IPS-11a (cell line): ENCODE data around the gene C1orf226.

Source experiments
- H3K4me3 ChIP-seq: one replicate; pipeline ENCODE4 v1.5.1; 2013; ENCODE audit warnings: low read depth, low read length, control low read depth

Gene C1orf226

DNA sequence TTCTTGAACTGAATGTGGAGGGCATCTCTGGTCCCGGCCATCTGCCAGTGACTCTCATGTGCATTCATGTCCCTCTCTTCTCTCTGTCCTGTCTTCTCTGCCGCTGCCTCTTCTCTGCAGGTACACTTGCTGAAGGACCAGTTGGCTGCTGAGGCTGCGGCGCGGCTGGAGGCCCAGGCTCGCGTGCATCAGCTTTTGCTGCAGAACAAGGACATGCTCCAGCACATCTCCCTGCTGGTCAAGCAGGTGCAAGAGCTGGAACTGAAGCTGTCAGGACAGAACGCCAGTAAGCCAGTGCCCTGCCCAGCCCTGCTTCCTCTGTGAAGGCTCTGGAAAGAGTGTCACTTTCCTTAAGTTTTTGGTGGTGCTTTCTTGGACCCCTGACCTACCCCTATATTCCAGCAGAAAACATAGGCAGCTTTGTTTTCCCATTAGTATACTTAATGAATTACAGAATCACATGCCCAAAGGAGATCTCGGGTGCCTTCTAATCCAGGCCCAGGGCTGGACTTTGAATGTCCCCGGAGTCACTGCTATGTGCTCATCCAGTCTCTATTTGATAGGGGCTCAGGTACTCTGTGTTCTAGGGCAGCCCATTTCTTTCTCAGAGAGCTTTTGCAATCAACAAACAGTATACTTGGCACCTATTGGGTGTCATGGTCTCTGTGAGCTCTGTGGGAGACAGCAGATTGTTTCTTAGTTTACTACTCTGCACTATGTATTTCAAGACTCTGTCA is 16.1 kb upstream of the C1orf226 start:
- H3K4me3 ChIP-seq, result no peak overlapping the region

DNA sequence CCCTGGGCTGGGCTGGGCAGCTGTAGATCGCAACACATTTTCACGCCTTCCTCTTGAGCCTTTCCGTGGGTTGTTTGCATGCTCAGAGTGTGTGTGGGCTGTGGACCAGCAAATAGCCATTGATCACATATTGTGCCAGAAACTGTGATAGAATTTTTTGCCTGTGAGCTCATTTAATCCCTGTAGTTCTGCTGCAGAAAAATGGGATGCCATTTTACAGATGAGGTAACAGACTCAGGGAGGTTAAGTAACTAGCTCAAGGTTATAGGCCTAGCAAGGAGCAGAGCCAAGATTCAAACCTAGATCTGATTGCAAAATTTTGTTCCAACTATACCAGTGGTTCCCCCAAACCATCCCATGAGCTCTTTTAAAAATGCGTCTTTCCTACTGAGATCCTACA is 15.4 kb upstream of the C1orf226 start:
- no peak overlapping the region for H3K4me3 ChIP-seq

DNA sequence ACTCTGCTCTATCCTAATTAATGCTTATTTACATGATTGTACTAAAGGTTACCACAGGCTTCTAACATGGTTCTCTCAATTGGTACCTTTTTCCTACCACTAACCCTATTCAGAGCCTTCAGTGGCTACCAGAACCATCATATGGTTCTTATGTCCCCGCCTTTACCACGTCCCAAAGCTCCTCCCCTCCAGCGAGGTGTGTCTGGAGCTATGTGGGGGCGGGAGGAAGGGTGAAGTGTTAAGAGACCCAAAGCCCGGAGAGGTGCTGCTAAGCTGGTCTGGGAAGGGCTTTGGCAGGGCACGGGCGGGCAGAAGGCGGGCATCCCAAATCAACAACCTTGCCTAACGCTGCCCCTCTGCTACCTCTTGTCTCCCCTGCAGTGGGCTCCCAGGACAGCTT is 14.9 kb upstream of the C1orf226 start:
- no peak overlapping the region for H3K4me3 ChIP-seq

DNA sequence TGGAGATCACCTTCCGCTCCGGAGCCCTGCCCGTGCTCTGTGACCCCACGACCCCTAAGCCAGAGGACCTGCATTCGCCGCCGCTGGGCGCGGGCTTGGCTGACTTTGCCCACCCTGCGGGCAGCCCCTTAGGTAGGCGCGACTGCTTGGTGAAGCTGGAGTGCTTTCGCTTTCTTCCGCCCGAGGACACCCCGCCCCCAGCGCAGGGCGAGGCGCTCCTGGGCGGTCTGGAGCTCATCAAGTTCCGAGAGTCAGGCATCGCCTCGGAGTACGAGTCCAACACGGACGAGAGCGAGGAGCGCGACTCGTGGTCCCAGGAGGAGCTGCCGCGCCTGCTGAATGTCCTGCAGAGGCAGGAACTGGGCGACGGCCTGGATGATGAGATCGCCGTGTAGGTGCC is 14.5 kb upstream of the C1orf226 start:
- no peak overlapping the region for H3K4me3 ChIP-seq

DNA sequence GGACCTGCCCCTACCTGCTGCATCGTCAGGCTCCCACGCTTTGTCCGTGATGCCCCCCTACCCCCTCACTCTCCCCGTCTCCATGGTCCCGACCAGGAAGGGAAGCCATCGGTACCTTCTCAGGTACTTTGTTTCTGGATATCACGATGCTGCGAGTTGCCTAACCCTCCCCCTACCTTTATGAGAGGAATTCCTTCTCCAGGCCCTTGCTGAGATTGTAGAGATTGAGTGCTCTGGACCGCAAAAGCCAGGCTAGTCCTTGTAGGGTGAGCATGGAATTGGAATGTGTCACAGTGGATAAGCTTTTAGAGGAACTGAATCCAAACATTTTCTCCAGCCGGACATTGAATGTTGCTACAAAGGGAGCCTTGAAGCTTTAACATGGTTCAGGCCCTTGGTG is 13.8 kb upstream of the C1orf226 start:
- H3K4me3 ChIP-seq, result no peak overlapping the region

DNA sequence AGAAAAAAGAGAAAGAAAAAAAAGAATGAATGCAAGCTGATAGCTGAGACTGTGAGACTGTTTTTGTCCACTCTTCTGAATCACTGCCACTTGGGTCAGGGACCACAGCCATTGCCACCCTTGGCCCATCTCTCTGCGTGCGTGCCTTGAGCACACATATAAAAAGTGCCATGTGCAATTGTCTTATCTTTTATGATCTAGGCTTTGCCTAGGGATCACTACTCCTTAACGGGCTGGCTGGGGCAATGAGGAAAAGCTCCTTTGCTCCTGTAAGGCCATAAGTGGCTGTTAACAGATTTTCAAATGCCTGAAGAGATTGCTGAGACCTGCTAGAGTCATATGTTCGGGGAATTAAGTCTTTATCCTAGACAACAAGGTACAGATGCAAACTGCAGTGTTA is 13.1 kb upstream of the C1orf226 start:
- no peak overlapping the region for H3K4me3 ChIP-seq

DNA sequence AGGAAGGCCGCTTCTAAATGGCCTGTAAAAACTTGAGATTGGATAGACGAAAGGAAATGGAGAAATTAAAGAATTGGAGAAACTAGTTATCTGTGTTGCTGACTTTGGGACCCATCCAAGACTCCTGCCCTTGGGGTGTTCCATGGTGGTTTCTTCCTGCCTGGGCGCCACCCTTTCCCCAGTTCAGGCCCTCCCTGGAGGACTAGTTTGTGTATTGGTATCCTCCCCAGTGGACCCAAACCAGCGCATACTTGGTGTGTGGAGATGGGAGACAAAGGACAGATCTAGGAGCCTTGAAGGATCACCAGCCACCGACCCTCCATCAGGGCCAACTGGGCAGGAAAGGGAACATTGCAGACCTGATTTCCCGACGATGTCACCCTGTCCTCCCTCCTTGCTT is 12.0 kb upstream of the C1orf226 start:
- no peak overlapping the region for H3K4me3 ChIP-seq

DNA sequence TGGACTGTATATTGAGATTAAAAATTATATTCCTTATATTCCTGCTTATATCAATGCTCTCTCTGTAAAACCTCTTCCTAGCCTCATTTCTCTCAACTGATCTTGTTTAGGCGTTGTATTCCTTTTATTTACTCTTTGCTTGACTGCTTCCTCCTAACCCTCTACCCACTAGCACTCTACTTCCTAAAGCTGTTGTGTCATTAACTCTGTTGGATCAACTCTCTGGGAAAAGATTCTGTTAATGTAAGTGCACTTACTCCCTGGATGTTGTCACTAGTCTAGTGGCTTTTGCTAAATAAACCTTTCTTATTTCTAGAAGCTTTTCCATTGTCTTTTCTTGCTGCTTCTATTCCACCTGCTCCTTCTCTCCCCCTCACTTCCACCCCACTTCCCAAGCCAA is 11.4 kb upstream of the C1orf226 start:
- H3K4me3 ChIP-seq, result no peak overlapping the region

DNA sequence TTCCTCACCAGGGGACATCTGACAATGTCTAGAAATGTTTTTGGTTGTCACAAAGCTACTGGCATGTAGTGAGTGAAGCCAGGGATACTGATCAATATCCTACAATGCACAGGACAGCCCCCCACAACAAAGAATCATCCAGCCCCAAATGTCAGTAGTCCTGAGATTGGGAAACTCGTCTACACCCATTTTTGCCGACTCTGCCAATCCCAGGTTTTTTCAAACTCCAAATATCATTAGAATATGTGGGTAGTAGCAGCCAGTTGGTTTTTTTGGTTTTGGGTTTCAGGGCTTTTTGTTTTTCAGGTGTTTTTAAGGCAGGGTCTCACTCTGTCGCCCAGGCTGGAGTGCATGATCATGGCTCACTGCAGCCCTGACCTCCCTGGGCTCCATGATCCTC is 10.8 kb upstream of the C1orf226 start:
- no peak overlapping the region for H3K4me3 ChIP-seq

DNA sequence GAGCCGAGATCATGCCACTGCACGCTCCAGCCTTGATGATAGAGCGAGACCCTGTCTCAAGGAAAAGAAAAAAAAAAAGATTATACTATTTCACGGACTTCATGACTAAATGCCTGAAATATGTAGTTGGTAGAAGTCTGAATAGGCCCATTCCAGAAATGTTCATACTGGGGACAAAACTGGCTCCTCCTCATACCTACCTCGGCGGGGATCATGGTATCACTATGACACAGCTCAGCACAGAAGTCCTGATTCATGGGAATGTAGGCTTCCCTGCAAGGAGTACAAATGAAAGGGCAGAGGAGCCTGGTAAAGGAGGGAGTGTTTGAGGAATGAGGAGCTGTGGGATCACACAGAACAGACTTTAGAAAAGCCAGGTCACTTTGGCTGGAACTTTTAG is 9.9 kb upstream of the C1orf226 start:
- H3K4me3 ChIP-seq, result no peak overlapping the region

DNA sequence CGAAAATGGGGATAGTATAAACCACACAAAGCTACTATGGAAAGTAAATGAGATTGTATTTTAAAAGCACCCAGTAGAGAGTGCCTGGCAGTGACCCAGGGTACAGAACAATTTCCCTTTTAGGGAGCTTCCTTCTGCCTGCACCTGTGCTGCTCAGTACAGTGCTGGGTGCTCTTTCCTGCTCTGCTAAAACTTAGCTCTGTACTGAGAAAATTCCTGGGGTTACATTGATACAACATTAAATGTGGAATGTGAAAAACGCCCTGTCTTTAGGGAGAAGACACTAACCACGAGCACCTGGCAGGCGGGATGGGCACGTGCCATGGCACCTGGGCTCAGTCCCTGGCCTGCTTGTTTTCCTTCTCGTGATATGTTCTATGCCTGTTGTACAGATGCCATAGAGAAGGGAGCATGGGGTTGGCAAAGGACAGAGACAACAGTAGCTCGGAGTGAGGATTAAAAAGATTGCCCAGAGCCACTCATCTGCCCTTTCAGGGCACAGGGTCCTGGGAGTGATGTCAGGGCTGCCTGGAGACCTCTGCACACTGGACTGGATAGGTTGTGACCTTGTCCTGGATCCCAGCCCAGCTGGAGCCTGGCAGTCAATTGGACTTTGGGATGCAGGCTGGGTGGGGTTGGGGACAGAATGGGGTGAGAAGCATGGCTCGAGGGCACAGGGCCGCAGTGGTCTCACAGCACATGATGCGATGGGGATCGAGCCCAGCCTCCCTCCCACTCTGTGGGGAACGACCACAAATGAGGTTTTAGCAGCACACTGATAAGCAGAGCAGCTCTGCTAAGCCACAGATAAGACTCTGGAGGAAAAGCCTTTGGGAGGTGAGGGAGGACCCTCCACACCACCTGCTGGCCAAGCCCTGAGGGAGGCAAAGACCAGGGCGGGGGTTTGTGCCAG is 9.1 kb upstream of the C1orf226 start:
- H3K4me3 ChIP-seq, result no peak overlapping the region

DNA sequence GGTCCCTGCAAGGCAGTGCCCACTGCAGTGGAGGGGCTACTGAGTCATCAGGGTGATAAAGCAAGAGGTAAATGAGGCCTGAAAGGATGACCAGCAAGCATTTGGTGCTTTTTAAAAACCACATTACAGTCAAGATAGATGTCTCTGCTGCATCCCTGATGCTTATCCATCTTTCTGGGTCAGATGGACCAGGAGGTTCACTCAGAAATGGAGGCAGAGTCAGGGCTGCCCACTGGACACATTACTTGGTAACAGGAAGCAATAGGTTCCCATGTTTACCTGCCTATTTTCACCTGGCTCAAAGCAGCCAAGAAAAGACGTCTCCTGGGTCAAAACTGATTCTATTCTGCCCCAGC is 8.5 kb upstream of the C1orf226 start:
- H3K4me3 ChIP-seq, result no peak overlapping the region

DNA sequence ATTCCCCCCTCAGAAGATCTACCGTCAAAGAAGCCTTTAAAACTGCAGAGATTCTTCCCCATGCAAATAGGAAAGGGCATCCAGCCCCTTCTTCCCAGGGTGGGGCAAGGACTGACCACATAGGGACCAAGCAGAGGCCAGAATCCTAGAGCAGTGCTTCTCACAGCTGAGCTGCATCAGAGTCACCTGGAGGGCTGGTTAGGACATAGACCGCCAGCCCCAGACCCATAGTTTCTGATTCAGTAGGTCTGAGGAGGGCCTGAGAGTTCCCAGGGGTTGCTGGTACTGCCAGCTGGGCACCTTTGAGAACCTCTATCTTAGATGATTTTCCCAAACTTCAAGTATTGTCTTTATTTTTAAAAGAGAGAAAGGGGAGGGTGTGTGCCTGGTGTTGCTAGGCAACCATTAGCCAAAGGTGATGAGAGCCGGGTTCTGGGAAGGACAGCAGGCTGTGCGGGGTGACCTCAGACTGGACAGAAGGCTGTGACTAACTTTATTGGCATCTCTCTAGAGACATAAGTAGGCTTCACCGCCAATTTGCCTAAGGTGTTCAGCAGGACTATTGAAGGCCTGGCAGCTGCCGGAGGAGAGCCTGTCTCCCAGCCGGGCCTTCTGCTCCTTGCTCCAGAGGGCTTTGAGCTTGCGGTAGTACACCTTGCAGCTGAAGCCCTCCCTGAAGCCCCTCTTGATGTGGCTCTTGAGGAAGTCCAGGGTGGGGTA is 7.8 kb upstream of the C1orf226 start:
- no peak overlapping the region for H3K4me3 ChIP-seq

DNA sequence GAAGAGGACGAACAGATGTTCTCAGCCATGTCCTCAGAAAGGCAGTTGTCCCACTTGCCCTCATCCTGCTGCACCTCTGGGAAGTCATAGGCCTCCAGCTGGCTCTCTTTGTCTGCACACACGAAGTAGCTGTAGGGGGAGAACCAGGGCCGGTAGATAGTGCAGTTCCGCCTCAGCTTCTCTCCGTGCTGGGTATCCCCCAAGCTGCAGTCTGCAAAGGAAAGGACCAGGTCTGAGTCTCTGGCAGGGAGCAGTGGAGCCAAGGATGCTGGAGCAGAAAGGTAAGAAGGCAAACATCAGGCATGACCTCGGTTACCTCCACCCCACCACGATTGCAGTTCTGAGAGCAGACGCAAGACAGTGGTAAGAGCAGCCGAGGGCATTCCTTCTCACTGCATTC is 7.1 kb upstream of the C1orf226 start:
- H3K4me3 ChIP-seq, result no peak overlapping the region

DNA sequence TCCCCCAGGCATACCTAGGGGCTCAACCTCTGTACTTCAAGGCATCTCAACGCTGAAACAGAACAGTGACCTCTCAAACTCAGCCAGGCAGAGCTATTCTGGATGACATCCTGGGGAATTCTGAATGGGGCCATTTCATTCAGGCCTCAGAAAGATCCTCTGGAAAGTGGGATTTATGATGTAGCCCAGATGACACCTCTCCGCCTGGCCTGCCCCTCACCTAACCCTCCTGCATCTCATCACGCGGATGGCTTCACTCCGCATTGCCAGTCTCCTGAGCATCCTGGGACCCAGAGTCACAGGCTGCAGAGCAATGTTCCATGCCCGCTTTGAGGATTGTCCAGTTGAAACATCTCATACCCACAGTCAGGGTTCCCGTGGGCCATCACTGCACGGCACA is 6.1 kb upstream of the C1orf226 start:
- no peak overlapping the region for H3K4me3 ChIP-seq

DNA sequence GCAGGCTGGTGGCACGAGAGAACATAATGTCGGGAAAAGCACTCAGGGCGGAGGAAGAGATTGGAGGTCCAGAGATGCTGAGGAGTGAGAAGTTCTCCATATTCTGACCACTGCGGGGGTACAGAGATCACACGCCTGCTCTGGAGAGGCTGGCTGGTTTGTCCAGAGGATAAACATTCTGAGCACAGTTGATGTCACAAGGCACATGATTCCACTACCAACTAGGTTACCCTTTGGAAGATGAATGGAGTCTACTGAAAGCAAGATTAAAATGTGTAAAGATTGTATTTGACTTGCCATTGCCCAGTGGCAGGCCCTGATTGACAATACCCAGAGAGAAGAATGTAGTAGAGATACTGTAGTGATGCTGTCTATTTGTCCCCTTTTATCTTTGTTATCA is 4.8 kb upstream of the C1orf226 start, which contains the start of gene SPATA46:
TSS of gene SPATA46 (minus strand) at position 164 of the 400 bp plus-strand sequence. CDS start at position 100, 64 bp downstream.
- H3K4me3 ChIP-seq, result no peak within 1 kb of the TSS

DNA sequence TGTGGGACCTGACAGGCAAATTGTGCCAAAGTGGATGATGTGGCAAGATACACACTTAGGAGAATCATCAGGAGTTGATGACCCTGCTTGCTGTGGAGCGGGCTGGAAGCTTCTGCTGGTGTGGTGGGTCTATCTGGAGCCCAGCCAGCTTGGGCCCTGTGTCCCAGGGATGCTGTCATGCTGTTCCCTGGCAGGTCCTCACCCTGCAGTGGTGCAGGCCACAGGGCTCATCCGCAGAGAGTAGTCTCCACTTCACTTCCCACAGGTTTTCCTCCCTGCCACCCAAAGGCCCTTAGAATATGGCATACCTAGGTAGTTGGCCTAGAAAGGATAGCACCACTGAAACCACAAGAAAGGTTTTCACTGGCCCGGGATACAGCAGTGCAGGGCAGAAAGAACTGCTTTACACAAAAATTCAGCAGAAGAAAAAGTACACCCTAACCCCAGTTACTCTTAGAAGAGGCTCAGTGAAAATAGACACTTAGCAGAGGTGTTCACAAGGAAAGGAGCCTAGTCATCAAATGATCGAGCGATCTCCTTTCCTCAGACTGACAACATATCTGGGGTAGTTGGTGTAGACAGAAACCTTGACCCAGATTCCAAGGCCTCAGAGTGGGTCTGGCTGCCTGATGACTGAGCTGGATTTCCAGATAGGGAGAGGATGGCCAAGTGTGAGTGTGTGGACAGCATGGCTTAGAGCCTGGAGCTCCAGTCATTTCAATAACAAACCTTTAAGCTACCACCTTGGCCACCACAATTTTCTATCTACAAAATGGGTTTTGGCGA is 1.3 kb upstream of the C1orf226 start:
- H3K4me3 ChIP-seq, result no peak overlapping the region

DNA sequence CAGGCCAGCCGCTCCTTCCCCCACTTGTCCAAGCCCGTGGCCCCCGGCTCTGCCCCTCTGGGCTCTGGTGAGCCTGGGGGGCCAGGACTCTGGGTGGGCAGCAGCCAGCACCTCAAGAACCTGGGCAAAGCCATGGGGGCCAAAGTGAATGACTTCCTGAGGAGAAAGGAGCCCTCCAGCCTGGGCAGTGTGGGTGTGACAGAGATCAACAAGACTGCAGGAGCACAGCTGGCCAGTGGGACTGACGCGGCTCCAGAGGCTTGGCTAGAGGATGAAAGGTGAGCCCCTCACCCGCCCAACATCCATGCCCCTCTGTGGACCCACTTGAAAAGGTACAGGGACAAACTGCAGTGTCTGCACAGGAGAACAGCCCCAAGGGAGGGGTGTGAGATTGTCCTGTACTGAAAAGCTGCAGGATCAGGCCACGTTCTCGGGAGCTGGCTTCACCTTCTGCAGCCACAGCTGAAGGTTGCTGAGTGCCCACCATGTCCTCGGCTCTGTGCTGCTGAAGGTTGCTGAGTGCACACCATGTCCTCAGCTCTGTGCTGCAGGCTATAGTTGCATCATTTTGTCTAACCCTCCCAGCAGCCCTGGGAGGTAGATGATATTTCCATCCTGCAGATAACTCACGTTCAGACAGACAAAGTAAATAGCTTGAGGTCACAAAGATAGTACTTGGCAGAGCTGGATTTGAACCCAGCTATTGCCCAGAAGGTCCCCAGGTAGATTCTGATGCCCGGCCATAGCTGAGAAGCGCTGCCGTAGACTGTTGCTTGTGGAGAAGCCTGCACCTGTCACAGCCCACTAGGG is 618 bp downstream of the C1orf226 start:
- H3K4me3 ChIP-seq, result no peak overlapping the region

DNA sequence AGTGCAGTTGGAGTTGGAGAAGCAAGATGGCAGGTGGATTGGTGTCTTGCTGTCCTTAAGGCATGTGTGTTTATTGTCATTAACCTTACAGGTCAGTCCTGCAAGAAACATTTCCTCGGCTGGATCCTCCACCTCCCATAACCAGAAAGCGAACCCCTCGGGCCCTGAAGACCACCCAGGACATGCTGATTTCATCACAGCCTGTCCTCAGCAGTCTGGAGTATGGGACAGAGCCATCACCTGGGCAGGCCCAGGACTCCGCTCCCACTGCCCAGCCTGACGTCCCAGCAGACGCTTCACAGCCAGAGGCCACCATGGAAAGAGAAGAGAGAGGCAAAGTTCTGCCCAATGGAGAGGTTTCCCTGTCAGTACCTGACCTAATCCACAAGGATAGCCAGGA is 1.6 kb downstream of the C1orf226 start:
- H3K4me3 ChIP-seq, result no peak overlapping the region

DNA sequence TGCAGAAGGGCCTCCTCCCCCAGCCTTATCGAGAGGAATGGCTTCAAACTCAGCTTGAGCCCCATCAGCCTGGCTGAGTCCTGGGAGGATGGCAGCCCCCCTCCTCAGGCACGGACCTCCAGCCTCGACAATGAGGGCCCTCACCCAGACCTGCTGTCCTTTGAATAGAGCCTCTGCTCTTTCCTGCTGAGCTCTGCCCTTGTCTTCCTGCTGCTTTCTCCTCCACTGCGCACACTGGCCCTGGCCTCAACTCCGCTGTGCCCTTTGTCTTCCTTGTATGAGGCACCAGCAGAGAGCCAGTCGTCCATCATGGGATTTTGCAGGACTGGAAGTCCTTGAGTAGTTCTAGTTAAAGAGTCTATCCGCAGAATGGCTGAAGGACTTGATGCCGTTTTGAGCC is 2.0 kb downstream of the C1orf226 start:
- H3K4me3 ChIP-seq, result no peak overlapping the region
